HepG2 (cell line): ENCODE measurements around the gene SULT1B1. TPM values are rescaled to one million over a fixed set of nuclear protein-coding genes. Genes with fewer than 3 reads are reported as not detected.
A peak's percentile ranks its signal among the peaks of the same experiment; 100 is the strongest.

Experiments
- ARNT2 ChIP-seq: sonication (generic); formaldehyde crosslinking; IDR thresholded peaks from 2 replicates; pipeline ENCODE4 v1.8.0; 2022; ENCODE audit warnings: mild to moderate bottlenecking, low read depth, missing genetic modification reagents, moderate library complexity
- ATF3 ChIP-seq: sonication (generic); formaldehyde crosslinking; IDR thresholded peaks from 2 replicates; pipeline ENCODE4 v1.4.0; 2020; ENCODE audit warnings: missing genetic modification reagents
- CBX1 ChIP-seq: IDR thresholded peaks from one replicate; pipeline ENCODE4 v1.6.1; 2016; ENCODE audit warnings: antibody characterized with exemption, low read depth
- DDIT3 ChIP-seq: sonication (generic); formaldehyde crosslinking; IDR thresholded peaks from 2 replicates; pipeline ENCODE4 v1.4.0; 2020; ENCODE audit warnings: mild to moderate bottlenecking, missing genetic modification reagents
- ETV6 ChIP-seq: sonication (generic); formaldehyde crosslinking; conservative IDR thresholded peaks from 2 replicates; pipeline ENCODE4 v1.4.0; 2020; ENCODE audit warnings: missing genetic modification reagents
- HOXA7 ChIP-seq: sonication (generic); formaldehyde crosslinking; IDR thresholded peaks from 2 replicates; pipeline ENCODE4 v1.8.1; 2022; ENCODE audit warnings: mild to moderate bottlenecking, missing genetic modification reagents, moderate library complexity
- JUN ChIP-seq: sonication (generic); formaldehyde crosslinking; IDR thresholded peaks from 2 replicates; pipeline ENCODE4 v1.4.0; 2020; ENCODE audit warnings: mild to moderate bottlenecking, missing genetic modification reagents
- MED8 ChIP-seq: sonication (generic); formaldehyde crosslinking; IDR thresholded peaks from 2 replicates; pipeline ENCODE4 v1.8.1; 2023; ENCODE audit warnings: mild to moderate bottlenecking, missing genetic modification reagents; ENCODE audit not compliant: insufficient replicate concordance
- MTERF4 ChIP-seq: sonication (generic); formaldehyde crosslinking; IDR thresholded peaks from 2 replicates; pipeline ENCODE4 v1.8.0; 2023; ENCODE audit warnings: mild to moderate bottlenecking, missing genetic modification reagents
- MYPOP ChIP-seq: sonication (generic); formaldehyde crosslinking; IDR thresholded peaks from 2 replicates; pipeline ENCODE4 v1.8.1; 2023; ENCODE audit warnings: mild to moderate bottlenecking, moderate library complexity, missing genetic modification reagents
- NFIB ChIP-seq: sonication (generic); formaldehyde crosslinking; IDR thresholded peaks from 2 replicates; pipeline ENCODE4 v1.9.0; 2021; ENCODE audit warnings: missing genetic modification reagents, mild to moderate bottlenecking, borderline replicate concordance
- NFKB2 ChIP-seq: sonication (generic); formaldehyde crosslinking; IDR thresholded peaks from 2 replicates; pipeline ENCODE4 v1.4.0; 2020; ENCODE audit warnings: missing genetic modification reagents, borderline replicate concordance
- RFX3 ChIP-seq: IDR thresholded peaks from 2 replicates; pipeline ENCODE4 v1.6.1; 2016; ENCODE audit warnings: missing biosample characterization, missing genetic modification reagents
- STAT6 ChIP-seq: sonication (generic); formaldehyde crosslinking; IDR thresholded peaks from 2 replicates; pipeline ENCODE4 v1.4.0; 2020; ENCODE audit warnings: missing genetic modification reagents, mild to moderate bottlenecking, borderline replicate concordance
- ZNF207 ChIP-seq: fragments of 450-650 bp; IDR thresholded peaks from 2 replicates; pipeline ENCODE4 v1.6.1; 2016; ENCODE audit warnings: antibody characterized with exemption, borderline replicate concordance
- ZNF337 ChIP-seq: sonication (generic); formaldehyde crosslinking; IDR thresholded peaks from 2 replicates; pipeline ENCODE4 v1.5.1; 2020; ENCODE audit warnings: missing genetic modification reagents, low read depth, mild to moderate bottlenecking, borderline replicate concordance
- ZNF513 ChIP-seq: sonication (generic); formaldehyde crosslinking; conservative IDR thresholded peaks from 2 replicates; pipeline ENCODE4 v1.5.0; 2020; ENCODE audit warnings: missing genetic modification reagents
- ZNF703 ChIP-seq: sonication (generic); formaldehyde crosslinking; IDR thresholded peaks from 2 replicates; pipeline ENCODE4 v1.5.1; 2020; ENCODE audit warnings: missing genetic modification reagents, mild to moderate bottlenecking, moderate library complexity, borderline replicate concordance
- ZNF878 ChIP-seq: sonication (generic); formaldehyde crosslinking; IDR thresholded peaks from 2 replicates; pipeline ENCODE4 v1.8.1; 2023; ENCODE audit warnings: mild to moderate bottlenecking, missing genetic modification reagents, moderate library complexity
- ZNF883 ChIP-seq: sonication (generic); formaldehyde crosslinking; IDR thresholded peaks from 2 replicates; pipeline ENCODE4 v1.5.1; 2020; ENCODE audit warnings: mild to moderate bottlenecking, missing genetic modification reagents; ENCODE audit errors: not compliant biosample characterization
- polyA plus RNA-seq, 8 experiments: library from polyadenylated mRNA; depleted of rRNA in 3 of 8; stranded (reverse) in 7 of 8; unstranded in 1 of 8; fragments of >200 nt; fragmentation: Illumina TruSeq in 4 of 8; extraction: Trizol in 4 of 8; gene quantifications; 2 replicates each; pipeline versions ENCODE4 v1.2.1 to v1.2.3, GENCODE V29; 2011 to 2016; ENCODE audit warnings: low read depth in 4 of 8, missing spikeins in 1 of 8, mixed read lengths in 1 of 8; ENCODE audit not compliant: insufficient read depth in 1 of 8
- total RNA-seq, 5 experiments: library from RNA; depleted of rRNA; stranded (reverse); fragments of >200 nt; fragmentation: Illumina TruSeq; extraction: Trizol; gene quantifications; 2 replicates each; pipeline ENCODE4 v1.2.3, GENCODE V29; 2016; ENCODE audit warnings: low read depth in 1 of 5
- TF ChIP-seq, protein P1 (sequence below): sonication (generic); formaldehyde crosslinking; conservative IDR thresholded peaks from 2 replicates; pipeline ENCODE4 v1.8.0; 2022; ENCODE audit warnings: missing genetic modification reagents

Gene SULT1B1
- total and polyA plus RNA-seq, 2 of the 13 experiments (the other 11 are each of a cell fraction or from before 2014, with no cell fraction given) = 0.20 to 0.25 TPM

DNA sequence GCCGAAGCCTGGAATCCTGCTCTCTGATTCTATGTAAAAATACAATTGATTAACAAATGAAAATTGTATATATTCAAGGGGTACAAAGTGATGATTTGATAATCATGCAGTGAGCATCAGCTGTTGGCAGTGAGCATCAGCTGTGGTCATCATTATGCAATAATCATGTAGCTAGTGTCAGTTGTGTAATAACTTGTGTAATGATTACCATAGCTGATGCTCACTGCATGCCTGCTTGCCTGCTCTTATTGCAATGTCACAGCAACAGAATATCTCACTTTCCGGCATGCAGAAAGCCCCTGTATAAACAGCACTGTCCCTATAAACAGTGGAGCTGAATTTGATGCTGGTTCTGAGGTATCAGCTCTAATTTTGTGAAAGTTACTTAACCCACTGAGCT, 46.8 kb downstream of the SULT1B1 start (continued):
- TF ChIP-seq ZNF883 (CRISPR knock-in tag) = no peak
- no peak for TF ChIP-seq JUN
- no peak for TF ChIP-seq MYPOP (CRISPR knock-in tag)
- TF ChIP-seq ZNF207 = no peak
- no peak for TF ChIP-seq RFX3
- no peak for TF ChIP-seq ZNF878 (CRISPR knock-in tag)
- no peak for TF ChIP-seq ZNF703 (CRISPR knock-in tag)
- no peak for TF ChIP-seq NFKB2 (CRISPR knock-in tag)
- TF ChIP-seq ATF3 (CRISPR knock-in tag) = 0 out of 2 replicates have a peak, but pooled peaks have one; percentile 58
- TF ChIP-seq ZNF513 (CRISPR knock-in tag) = no peak
- TF ChIP-seq ZNF337 (CRISPR knock-in tag) = no peak
- TF ChIP-seq, protein P1, sequence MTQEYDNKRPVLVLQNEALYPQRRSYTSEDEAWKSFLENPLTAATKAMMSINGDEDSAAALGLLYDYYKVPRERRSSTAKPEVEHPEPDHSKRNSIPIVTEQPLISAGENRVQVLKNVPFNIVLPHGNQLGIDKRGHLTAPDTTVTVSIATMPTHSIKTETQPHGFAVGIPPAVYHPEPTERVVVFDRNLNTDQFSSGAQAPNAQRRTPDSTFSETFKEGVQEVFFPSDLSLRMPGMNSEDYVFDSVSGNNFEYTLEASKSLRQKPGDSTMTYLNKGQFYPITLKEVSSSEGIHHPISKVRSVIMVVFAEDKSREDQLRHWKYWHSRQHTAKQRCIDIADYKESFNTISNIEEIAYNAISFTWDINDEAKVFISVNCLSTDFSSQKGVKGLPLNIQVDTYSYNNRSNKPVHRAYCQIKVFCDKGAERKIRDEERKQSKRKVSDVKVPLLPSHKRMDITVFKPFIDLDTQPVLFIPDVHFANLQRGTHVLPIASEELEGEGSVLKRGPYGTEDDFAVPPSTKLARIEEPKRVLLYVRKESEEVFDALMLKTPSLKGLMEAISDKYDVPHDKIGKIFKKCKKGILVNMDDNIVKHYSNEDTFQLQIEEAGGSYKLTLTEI = no peak
- TF ChIP-seq STAT6 (CRISPR knock-in tag) = no peak
- no peak for TF ChIP-seq ETV6
- TF ChIP-seq ARNT2 (CRISPR knock-in tag) = no peak
- no peak for TF ChIP-seq MED8 (CRISPR knock-in tag)
- TF ChIP-seq HOXA7 = no peak
- TF ChIP-seq MTERF4 (CRISPR knock-in tag) = no peak
- no peak for TF ChIP-seq DDIT3 (CRISPR knock-in tag)
- no peak for TF ChIP-seq CBX1
- no peak for TF ChIP-seq NFIB (CRISPR knock-in tag)
